ENCODE measurements around the gene HS2ST1. TPM values are rescaled to one million over a fixed set of nuclear protein-coding genes. Genes with fewer than 3 reads are reported as not detected.

The HS2ST1 gene
- total and polyA plus RNA-seq, 10 of the 15 experiments (the other 5 are each of a cell fraction or from before 2014, with no cell fraction given), result 5.4 to 30.8 (median 18.6) TPM

- TF ChIP-seq ATF2 (IDR thresholded peaks at IDR 0.05; ENCODE audit: low read length), result no peak
- TF ChIP-seq ELK1 (IDR thresholded peaks at IDR 0.05; ENCODE audit: low read depth, low read length), result no peak; the same call in 1 of the 2 replicates
- TF ChIP-seq PBX3 (IDR thresholded peaks at IDR 0.05; ENCODE audit: insufficient replicate concordance, low read depth, low read length), result no peak
- TF ChIP-seq SIN3A (IDR thresholded peaks at IDR 0.05; ENCODE audit: low read depth, low read length), result peak; percentile 8; the same call in 1 of the 2 replicates
- TF ChIP-seq NFXL1 (IDR thresholded peaks at IDR 0.05; ENCODE audit: borderline replicate concordance), result no peak
- TF ChIP-seq E2F8 (IDR thresholded peaks at IDR 0.05; ENCODE audit: low read depth, partially characterized antibody), result peak; percentile 44
- peak; percentile 87; the same call in 1 of the 2 replicates for TF ChIP-seq RUNX3 (IDR thresholded peaks at IDR 0.05; ENCODE audit: low read length)
- no peak; the same call in 1 of the 2 replicates for TF ChIP-seq PML (IDR thresholded peaks at IDR 0.05; ENCODE audit: low read length)
- TF ChIP-seq MLLT1 (IDR thresholded peaks at IDR 0.05), result peak; percentile 82
- TF ChIP-seq HDAC2 (IDR thresholded peaks at IDR 0.05), result no peak
- no peak for TF ChIP-seq ZNF384 (IDR thresholded peaks at IDR 0.05; ENCODE audit: borderline replicate concordance, low read depth, low read length)
- TF ChIP-seq CREM (IDR thresholded peaks at IDR 0.05; ENCODE audit: low read depth), result no peak
- no peak for TF ChIP-seq DPF2 (IDR thresholded peaks at IDR 0.05)
- 0 out of 2 replicates have a peak, but pooled peaks have one; percentile 84 for TF ChIP-seq SMARCA5 (IDR thresholded peaks at IDR 0.05)
- no peak for TF ChIP-seq SUZ12 (IDR thresholded peaks at IDR 0.05; ENCODE audit: unreplicated experiment)
- TF ChIP-seq WRNIP1 (IDR thresholded peaks at IDR 0.05; ENCODE audit: borderline replicate concordance, low read depth, low read length), result no peak
- peak; percentile 68 for TF ChIP-seq RELB (IDR thresholded peaks at IDR 0.05; ENCODE audit: low read depth)
- TF ChIP-seq USF2 (IDR thresholded peaks at IDR 0.05; ENCODE audit: borderline replicate concordance, low read depth, low read length), result no peak
These were observed 387 bp upstream of the HS2ST1 start, which contains the start of gene SELENOF (continued) for GRCh38 chr1:86913896-86914600.
